Stimulated activated CD8-positive, alpha-beta memory T cell treated with anti-CD3 and anti-CD28 coated beads, Interleukin-4, amount 100 ng/mL, for 1 hour (primary cell): ENCODE data around the gene UHRF2.
"Not testable (repeated sequence)": the region's sequence is repeated elsewhere in the genome, so short reads cannot be mapped to it uniquely, and the experiment has no call there.

Experiments
- DNase-seq, 2 donors: peaks; one replicate each; pipeline ENCODE4 v3.0.0-alpha.2; 2020; ENCODE audit warnings: low read depth in 2 of 2, low spot score in 1 of 2

Gene UHRF2

GRCh38 chr9:6484210-6484609 lies 71.2 kb downstream of the UHRF2 start:
- DNase-seq = no peak

- no peak for DNase-seq
Measured at GRCh38 chr9:6488395-6488794, 75.4 kb downstream of the UHRF2 start.

- DNase-seq = no peak
Measured at GRCh38 chr9:6489099-6489498, 76.1 kb downstream of the UHRF2 start.

GRCh38 chr9:6490863-6491262 lies 77.9 kb downstream of the UHRF2 start:
- DNase-seq = no peak

GRCh38 chr9:6495466-6495865 lies 82.5 kb downstream of the UHRF2 start:
- no peak for DNase-seq

- DNase-seq = no peak
Measured at GRCh38 chr9:6498982-6499381, 86.0 kb downstream of the UHRF2 start.

GRCh38 chr9:6501526-6502210 lies 88.7 kb downstream of the UHRF2 start:
- DNase-seq = no peak

- no peak for DNase-seq
Measured at GRCh38 chr9:6502399-6502798, 89.4 kb downstream of the UHRF2 start.

- no peak for DNase-seq
Measured at GRCh38 chr9:6506571-6506970, 93.6 kb downstream of the UHRF2 start.

- DNase-seq = no peak
Measured at GRCh38 chr9:6512085-6512657, 99.2 kb downstream of the UHRF2 start.

GRCh38 chr9:6522263-6522662 lies 109.3 kb downstream of the UHRF2 start:
- no peak for DNase-seq

GRCh38 chr9:6525326-6526045 lies 112.5 kb downstream of the UHRF2 start:
- no peak for DNase-seq

- no peak for DNase-seq
Measured at GRCh38 chr9:6535594-6535993, 122.6 kb downstream of the UHRF2 start.

- no peak for DNase-seq
Measured at GRCh38 chr9:6538666-6539071, 125.7 kb downstream of the UHRF2 start.

GRCh38 chr9:6542617-6543016 lies 129.6 kb downstream of the UHRF2 start:
- not testable (repeated sequence) for DNase-seq

- DNase-seq = no peak
Measured at GRCh38 chr9:6543204-6543603, 130.2 kb downstream of the UHRF2 start.

- no peak for DNase-seq
Measured at GRCh38 chr9:6545017-6545691, 132.2 kb downstream of the UHRF2 start.

GRCh38 chr9:6549106-6549800 lies 136.3 kb downstream of the UHRF2 start:
- no peak for DNase-seq

- no peak for DNase-seq
Measured at GRCh38 chr9:6551136-6551535, 138.1 kb downstream of the UHRF2 start.

GRCh38 chr9:6552033-6552432 lies 139.0 kb downstream of the UHRF2 start:
- DNase-seq = no peak

GRCh38 chr9:6552498-6553121 lies 139.6 kb downstream of the UHRF2 start:
- no peak for DNase-seq
